DOHH2 (cell line): Measurements from ENCODE around the gene AMFR.

ENCODE experiments used
- H3F3A ChIP-seq: fragments of 200-600 bp; sonication (generic), shearing (Covaris generic); 2 replicates; pipeline ENCODE4 v1.6.0; 2016; ENCODE audit warnings: antibody characterized with exemption, mild to moderate bottlenecking; ENCODE audit not compliant: control insufficient read depth, insufficient read depth
- H3K27ac ChIP-seq: fragments of 200-600 bp; sonication (generic); 2 replicates; pipeline ENCODE4 v1.5.1; 2014; ENCODE audit warnings: low read depth, mild to moderate bottlenecking, low read length, moderate library complexity
- H3K27me3 ChIP-seq: fragments of 200-600 bp; sonication (generic); 2 replicates; pipeline ENCODE4 v1.6.1; 2014; ENCODE audit warnings: mild to moderate bottlenecking, low read length, mixed read lengths; ENCODE audit not compliant: control insufficient read depth
- H3K36me3 ChIP-seq: fragments of 200-600 bp; sonication (generic); 2 replicates; pipeline ENCODE4 v1.6.1; 2014; ENCODE audit warnings: mild to moderate bottlenecking, low read length, moderate library complexity, mixed read lengths; ENCODE audit not compliant: control insufficient read depth
- H3K4me1 ChIP-seq: fragments of 200-600 bp; sonication (generic); 2 replicates; pipeline ENCODE4 v1.6.1; 2014; ENCODE audit warnings: mild to moderate bottlenecking, low read length, mixed read lengths; ENCODE audit not compliant: control insufficient read depth
- H3K4me2 ChIP-seq: fragments of 200-600 bp; sonication (generic); 2 replicates; pipeline ENCODE4 v1.6.0; 2014; ENCODE audit warnings: mild to moderate bottlenecking, low read length, moderate library complexity
- H3K4me3 ChIP-seq: fragments of 200-600 bp; sonication (generic); 2 replicates; pipeline ENCODE4 v1.5.1; 2014; ENCODE audit warnings: mild to moderate bottlenecking, low read length, mixed read lengths
- H3K79me2 ChIP-seq: fragments of 200-600 bp; sonication (generic); 2 replicates; pipeline ENCODE4 v1.6.1; 2014; ENCODE audit warnings: mild to moderate bottlenecking, low read length, mixed read lengths; ENCODE audit not compliant: control insufficient read depth
- H3K9me2 ChIP-seq: fragments of 200-600 bp; sonication (generic); replicated peaks from 2 replicates; pipeline ENCODE4 v1.6.1; 2014; ENCODE audit warnings: mild to moderate bottlenecking, low read length, mixed read lengths; ENCODE audit not compliant: control insufficient read depth
- H3K9me3 ChIP-seq: fragments of 200-600 bp; sonication (generic); 2 replicates; pipeline ENCODE4 v1.6.1; 2014; ENCODE audit warnings: antibody characterized with exemption, low read length, mixed read lengths; ENCODE audit not compliant: control insufficient read depth, insufficient read depth
- H4K20me1 ChIP-seq: fragments of 200-600 bp; sonication (generic); 2 replicates; pipeline ENCODE4 v1.6.0; 2014; ENCODE audit warnings: low read depth, mild to moderate bottlenecking, antibody characterized with exemption, low read length, moderate library complexity; ENCODE audit not compliant: control insufficient read depth, insufficient read depth
- EZH2phosphoT487 ChIP-seq: fragments of 200-600 bp; sonication (generic); IDR thresholded peaks from 2 replicates; pipeline ENCODE4 v1.6.1; 2017; ENCODE audit warnings: borderline replicate concordance, mild to moderate bottlenecking, antibody characterized with exemption, low read length, moderate library complexity, mixed read lengths
- TF ChIP-seq, protein P1 (sequence below): fragments of 200-600 bp; sonication (generic); IDR thresholded peaks from one replicate; pipeline ENCODE4 v1.5.1; 2014; ENCODE audit warnings: antibody characterized with exemption, mild to moderate bottlenecking, low read depth, low read length; ENCODE audit not compliant: poor library complexity, severe bottlenecking

The AMFR gene

DNA sequence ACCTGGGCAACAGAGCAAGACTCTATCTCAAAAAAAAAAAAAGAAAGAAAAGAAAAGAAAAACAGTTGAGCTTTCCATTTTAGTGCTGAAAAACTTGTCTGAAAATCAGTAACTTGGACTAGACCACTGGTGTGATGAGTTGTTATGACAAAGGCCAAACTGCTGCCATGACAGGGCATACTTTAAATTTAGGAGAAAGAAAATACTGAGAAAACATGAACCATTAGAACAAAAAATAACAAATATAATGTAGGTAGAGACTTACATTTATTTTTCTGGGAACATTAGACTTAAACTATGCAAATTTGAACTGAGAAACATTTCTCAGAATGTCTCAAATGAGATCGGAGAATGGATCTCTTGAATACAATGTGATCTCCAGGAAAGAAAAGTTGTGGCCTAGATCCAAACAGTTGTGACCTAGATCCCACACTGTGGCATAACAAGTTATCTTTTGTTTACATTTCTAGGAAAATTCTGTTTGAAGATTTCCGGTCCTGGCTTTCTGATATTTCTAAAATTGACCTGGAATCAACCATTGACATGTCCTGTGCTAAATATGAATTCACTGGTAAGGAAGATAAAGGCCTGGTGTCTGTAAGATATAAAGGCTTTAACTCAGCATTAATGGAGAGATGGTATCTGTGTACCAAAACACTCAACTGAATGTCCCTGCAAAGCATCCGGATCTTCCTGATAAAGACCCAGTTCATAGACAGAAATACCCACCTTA is 36.9 kb upstream of the AMFR start:
- no peak overlapping the region for H3K4me3 ChIP-seq
- no peak for TF ChIP-seq EZH2phosphoT487
- TF ChIP-seq, protein P1, sequence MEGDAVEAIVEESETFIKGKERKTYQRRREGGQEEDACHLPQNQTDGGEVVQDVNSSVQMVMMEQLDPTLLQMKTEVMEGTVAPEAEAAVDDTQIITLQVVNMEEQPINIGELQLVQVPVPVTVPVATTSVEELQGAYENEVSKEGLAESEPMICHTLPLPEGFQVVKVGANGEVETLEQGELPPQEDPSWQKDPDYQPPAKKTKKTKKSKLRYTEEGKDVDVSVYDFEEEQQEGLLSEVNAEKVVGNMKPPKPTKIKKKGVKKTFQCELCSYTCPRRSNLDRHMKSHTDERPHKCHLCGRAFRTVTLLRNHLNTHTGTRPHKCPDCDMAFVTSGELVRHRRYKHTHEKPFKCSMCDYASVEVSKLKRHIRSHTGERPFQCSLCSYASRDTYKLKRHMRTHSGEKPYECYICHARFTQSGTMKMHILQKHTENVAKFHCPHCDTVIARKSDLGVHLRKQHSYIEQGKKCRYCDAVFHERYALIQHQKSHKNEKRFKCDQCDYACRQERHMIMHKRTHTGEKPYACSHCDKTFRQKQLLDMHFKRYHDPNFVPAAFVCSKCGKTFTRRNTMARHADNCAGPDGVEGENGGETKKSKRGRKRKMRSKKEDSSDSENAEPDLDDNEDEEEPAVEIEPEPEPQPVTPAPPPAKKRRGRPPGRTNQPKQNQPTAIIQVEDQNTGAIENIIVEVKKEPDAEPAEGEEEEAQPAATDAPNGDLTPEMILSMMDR, result no peak
- no peaks in the 10 kb centered on the region for H3K9me3 ChIP-seq
- no peak overlapping the region for H3K4me2 ChIP-seq
- H3K9me2 ChIP-seq, result no peaks in the 10 kb centered on the region
- peaks cover 3% of the 10 kb centered on the region; the same call in 1 of the 2 replicates for H3K79me2 ChIP-seq
- H3K4me1 ChIP-seq, result no peaks in the 10 kb centered on the region
- H3F3A ChIP-seq, result no peaks in the 10 kb centered on the region
- H3K27ac ChIP-seq, result no peak overlapping the region
- no peaks in the 10 kb centered on the region; the same call in 1 of the 2 replicates for H4K20me1 ChIP-seq
- H3K27me3 ChIP-seq, result no peaks in the 10 kb centered on the region
- peaks cover 86% of the 10 kb centered on the region for H3K36me3 ChIP-seq

DNA sequence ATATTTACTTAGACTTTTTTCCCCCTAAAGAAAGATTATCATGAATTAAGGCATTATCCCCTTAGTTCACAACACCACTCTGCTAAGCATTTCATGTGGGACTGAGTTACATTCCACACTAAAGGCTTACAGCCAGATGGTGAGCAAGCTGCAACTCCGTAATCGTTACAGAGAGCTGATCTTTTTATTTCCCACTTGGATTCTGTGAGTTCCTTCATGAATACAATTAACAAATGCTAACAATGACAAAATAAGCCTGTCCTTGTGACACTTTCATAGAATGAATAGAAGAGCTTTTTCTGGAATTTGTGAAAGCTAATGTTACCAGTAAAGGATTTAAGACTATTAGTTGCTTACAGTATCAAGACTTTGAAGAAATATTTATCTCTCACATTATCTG is 34.8 kb upstream of the AMFR start:
- TF ChIP-seq, protein P1, result no peak
- no peak for TF ChIP-seq EZH2phosphoT487
- Histone ChIP-seq H3K4me2 (no peak overlapping the region), H3K27me3 (no peaks in the 10 kb centered on the region), H4K20me1 (no peaks in the 10 kb centered on the region; the same call in 1 of the 2 replicates), H3K9me2 (no peaks in the 10 kb centered on the region), H3K36me3 (peaks cover 87% of the 10 kb centered on the region), H3F3A (no peaks in the 10 kb centered on the region), H3K27ac (no peak overlapping the region), H3K4me1 (no peaks in the 10 kb centered on the region), H3K9me3 (no peaks in the 10 kb centered on the region), H3K79me2 (peaks cover 3% of the 10 kb centered on the region; the same call in 1 of the 2 replicates), H3K4me3 (no peak overlapping the region)

DNA sequence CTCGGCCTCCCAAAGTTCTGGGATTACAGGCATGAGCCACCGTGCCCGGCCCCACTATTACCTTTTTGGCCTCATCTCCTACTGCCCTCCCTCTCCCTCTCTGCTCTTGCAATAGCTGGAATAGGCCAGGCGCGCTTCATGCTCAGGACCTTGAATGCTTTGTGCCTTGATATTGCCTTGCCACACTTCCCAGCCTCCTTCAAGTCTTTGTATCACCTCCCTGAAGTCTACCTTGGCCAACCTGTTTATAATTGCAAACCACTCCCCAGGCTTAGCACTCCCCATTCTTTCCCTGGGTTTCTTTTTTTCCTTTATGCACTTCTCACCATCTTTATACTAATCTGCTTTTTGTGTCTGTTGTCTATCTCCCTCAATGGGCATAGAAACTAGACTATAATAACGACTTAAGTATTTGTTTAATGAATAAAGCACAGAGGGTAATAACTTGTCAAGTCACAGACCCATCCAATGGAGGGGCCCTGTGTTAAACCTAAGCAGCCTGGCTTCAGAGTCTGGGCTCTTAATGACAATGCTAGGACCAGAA is 32.7 kb upstream of the AMFR start:
- no peak overlapping the region for H3K4me3 ChIP-seq
- no peaks in the 10 kb centered on the region for H3K9me2 ChIP-seq
- H3K79me2 ChIP-seq, result peaks cover 20% of the 10 kb centered on the region
- H3K36me3 ChIP-seq, result peaks cover 90% of the 10 kb centered on the region
- TF ChIP-seq EZH2phosphoT487, result no peak
- TF ChIP-seq, protein P1, result no peak
- no peaks in the 10 kb centered on the region for H3K9me3 ChIP-seq
- no peak overlapping the region for H3K27ac ChIP-seq
- no peaks in the 10 kb centered on the region for H3F3A ChIP-seq
- no peaks in the 10 kb centered on the region for H3K27me3 ChIP-seq
- H3K4me1 ChIP-seq, result peaks cover 5% of the 10 kb centered on the region
- H4K20me1 ChIP-seq, result no peaks in the 10 kb centered on the region; the same call in 1 of the 2 replicates
- H3K4me2 ChIP-seq, result no peak overlapping the region
